BLaER1 (cell line): Measurements from ENCODE around the gene EIF4E2.
"Not testable (repeated sequence)": the region's sequence is repeated elsewhere in the genome, so short reads cannot be mapped to it uniquely, and the experiment has no call there.

Experiments
- H3K27ac ChIP-seq: shearing (Covaris generic); formaldehyde crosslinking; 2 replicates; pipeline ENCODE4 v1.8.1; 2022
- H3K27me3 ChIP-seq: shearing (Covaris generic); formaldehyde crosslinking; 2 replicates; pipeline ENCODE4 v1.8.1; 2022
- H3K36me3 ChIP-seq: shearing (Covaris generic); formaldehyde crosslinking; 2 replicates; pipeline ENCODE4 v1.8.1; 2022
- H3K4me1 ChIP-seq: shearing (Covaris generic); formaldehyde crosslinking; 2 replicates; pipeline ENCODE4 v1.8.1; 2022
- H3K4me2 ChIP-seq: shearing (Covaris generic); formaldehyde crosslinking; 2 replicates; pipeline ENCODE4 v1.8.1; 2022
- H3K4me3 ChIP-seq: shearing (Covaris generic); formaldehyde crosslinking; 2 replicates; pipeline ENCODE4 v1.8.1; 2022
- H3K9ac ChIP-seq: shearing (Covaris generic); formaldehyde crosslinking; 2 replicates; pipeline ENCODE4 v1.8.1; 2022
- H3K9me3 ChIP-seq: shearing (Covaris generic); formaldehyde crosslinking; 2 replicates; pipeline ENCODE4 v1.8.1; 2022
- H4K20me1 ChIP-seq: shearing (Covaris generic); formaldehyde crosslinking; 2 replicates; pipeline ENCODE4 v1.8.1; 2022
- Cebpa-rat ChIP-seq: shearing (Covaris generic); IDR thresholded peaks from 2 replicates; pipeline ENCODE4 v1.8.1; 2022

The EIF4E2 gene

GRCh38 chr2:232556426-232556825, 5.9 kb downstream of the EIF4E2 start:
- Histone ChIP-seq H4K20me1 (peaks cover 65% of the 10 kb centered on the region), H3K27ac (no peak overlapping the region), H3K4me3 (no peak overlapping the region), H3K9me3 (no peaks in the 10 kb centered on the region), H3K4me1 (peaks cover 9% of the 10 kb centered on the region), H3K9ac (no peak overlapping the region), H3K4me2 (no peak overlapping the region), H3K27me3 (no peaks in the 10 kb centered on the region), H3K36me3 (peaks cover 91% of the 10 kb centered on the region)
- no peak for TF ChIP-seq Cebpa-rat

GRCh38 chr2:232562515-232563151, 12.1 kb downstream of the EIF4E2 start:
- peaks cover 19% of the 10 kb centered on the region; the same call in 1 of the 2 replicates for H4K20me1 ChIP-seq
- H3K9me3 ChIP-seq: no peaks in the 10 kb centered on the region
- H3K4me2 ChIP-seq: no peak overlapping the region
- no peak overlapping the region for H3K4me3 ChIP-seq
- no peak for TF ChIP-seq Cebpa-rat
- no peaks in the 10 kb centered on the region for H3K4me1 ChIP-seq
- H3K36me3 ChIP-seq: peaks cover 96% of the 10 kb centered on the region
- H3K27me3 ChIP-seq: no peaks in the 10 kb centered on the region
- H3K9ac ChIP-seq: no peak overlapping the region
- no peak overlapping the region for H3K27ac ChIP-seq

GRCh38 chr2:232563580-232563979, 13.1 kb downstream of the EIF4E2 start:
- no peak overlapping the region for H3K27ac ChIP-seq
- no peak overlapping the region for H3K9ac ChIP-seq
- no peaks in the 10 kb centered on the region for H3K9me3 ChIP-seq
- H3K27me3 ChIP-seq: no peaks in the 10 kb centered on the region
- H3K36me3 ChIP-seq: peaks cover 96% of the 10 kb centered on the region
- H3K4me3 ChIP-seq: no peak overlapping the region
- H4K20me1 ChIP-seq: peaks cover 14% of the 10 kb centered on the region; the same call in 1 of the 2 replicates
- no peaks in the 10 kb centered on the region for H3K4me1 ChIP-seq
- H3K4me2 ChIP-seq: no peak overlapping the region
- TF ChIP-seq Cebpa-rat: no peak

- H4K20me1 ChIP-seq: peaks cover 8% of the 10 kb centered on the region; the same call in 1 of the 2 replicates
- H3K36me3 ChIP-seq: peaks cover 100% of the 10 kb centered on the region
Observed at GRCh38 chr2:232567721-232568120, 17.2 kb downstream of the EIF4E2 start.

GRCh38 chr2:232568161-232568560, 17.7 kb downstream of the EIF4E2 start:
- no peak overlapping the region for H3K4me3 ChIP-seq
- H3K9ac ChIP-seq: no peak overlapping the region
- no peak for TF ChIP-seq Cebpa-rat
- 0 out of 2 replicates have a peak, but pooled peaks cover 6% of the 10 kb centered on the region for H4K20me1 ChIP-seq
- H3K4me2 ChIP-seq: no peak overlapping the region
- H3K9me3 ChIP-seq: no peaks in the 10 kb centered on the region
- H3K27me3 ChIP-seq: no peaks in the 10 kb centered on the region
- H3K27ac ChIP-seq: no peak overlapping the region
- H3K4me1 ChIP-seq: no peaks in the 10 kb centered on the region
- peaks cover 100% of the 10 kb centered on the region for H3K36me3 ChIP-seq

More at GRCh38 chr2:232567721-232568120, 17.2 kb downstream of the EIF4E2 start:
- no peak for TF ChIP-seq Cebpa-rat
- Histone ChIP-seq H3K4me3 (no peak overlapping the region), H3K9ac (no peak overlapping the region), H3K4me2 (no peak overlapping the region), H3K4me1 (no peaks in the 10 kb centered on the region), H3K9me3 (no peaks in the 10 kb centered on the region), H3K27ac (no peak overlapping the region), H3K27me3 (no peaks in the 10 kb centered on the region)

- no peaks in the 10 kb centered on the region for H3K9me3 ChIP-seq
- H3K4me1 ChIP-seq: no peaks in the 10 kb centered on the region
- no peaks in the 10 kb centered on the region for H3K27me3 ChIP-seq
- H3K36me3 ChIP-seq: peaks cover 100% of the 10 kb centered on the region
- no peak overlapping the region for H3K4me3 ChIP-seq
- H3K27ac ChIP-seq: no peak overlapping the region
- H4K20me1 ChIP-seq: no peaks in the 10 kb centered on the region
- TF ChIP-seq Cebpa-rat: no peak
- no peak overlapping the region for H3K4me2 ChIP-seq
- no peak overlapping the region for H3K9ac ChIP-seq
Observed at GRCh38 chr2:232569541-232569940, 19.1 kb downstream of the EIF4E2 start.

- not testable (repeated sequence) for H3K27me3 ChIP-seq, H3K27ac ChIP-seq, H3K9ac ChIP-seq, H3K4me1 ChIP-seq, H3K4me3 ChIP-seq, H3K9me3 ChIP-seq, H3K4me2 ChIP-seq, H4K20me1 ChIP-seq
- peaks cover 99% of the 10 kb centered on the region for H3K36me3 ChIP-seq
Observed at GRCh38 chr2:232570481-232570880, 20.0 kb downstream of the EIF4E2 start.

- H3K27ac ChIP-seq: no peak overlapping the region
- H3K4me2 ChIP-seq: no peak overlapping the region
- peaks cover 3% of the 10 kb centered on the region; the same call in 1 of the 2 replicates for H3K4me1 ChIP-seq
- H3K9me3 ChIP-seq: no peaks in the 10 kb centered on the region
- no peaks in the 10 kb centered on the region for H4K20me1 ChIP-seq
- no peak overlapping the region for H3K9ac ChIP-seq
- H3K36me3 ChIP-seq: peaks cover 93% of the 10 kb centered on the region
- H3K4me3 ChIP-seq: no peak overlapping the region
- no peak for TF ChIP-seq Cebpa-rat
- H3K27me3 ChIP-seq: no peaks in the 10 kb centered on the region
Observed at GRCh38 chr2:232571026-232571474, 20.6 kb downstream of the EIF4E2 start.

- Histone ChIP-seq H3K4me2 (no peak overlapping the region), H3K27me3 (no peaks in the 10 kb centered on the region), H3K4me1 (peaks cover 7% of the 10 kb centered on the region; the same call in 1 of the 2 replicates), H4K20me1 (no peaks in the 10 kb centered on the region), H3K9me3 (no peaks in the 10 kb centered on the region), H3K9ac (no peak overlapping the region), H3K27ac (no peak overlapping the region), H3K36me3 (peaks cover 77% of the 10 kb centered on the region), H3K4me3 (no peak overlapping the region)
- no peak for TF ChIP-seq Cebpa-rat
Observed at GRCh38 chr2:232573042-232573441, 22.6 kb downstream of the EIF4E2 start.

- no peaks in the 10 kb centered on the region for H3K27me3 ChIP-seq
- H3K9ac ChIP-seq: no peak overlapping the region
- no peak for TF ChIP-seq Cebpa-rat
- H3K4me1 ChIP-seq: peaks cover 7% of the 10 kb centered on the region; the same call in 1 of the 2 replicates
- no peak overlapping the region for H3K27ac ChIP-seq
- H3K36me3 ChIP-seq: peaks cover 69% of the 10 kb centered on the region
- H4K20me1 ChIP-seq: no peaks in the 10 kb centered on the region
- no peak overlapping the region for H3K4me2 ChIP-seq
- no peaks in the 10 kb centered on the region for H3K9me3 ChIP-seq
- no peak overlapping the region for H3K4me3 ChIP-seq
Observed at GRCh38 chr2:232573771-232574435, 23.4 kb downstream of the EIF4E2 start.
